Sigmoid colon (tissue), 3 donors: ENCODE measurements around the gene MEIOC.
"Not testable (repeated sequence)": the region's sequence is repeated elsewhere in the genome, so short reads cannot be mapped to it uniquely, and the experiment has no call there.

ENCODE experiments used
- POLR2A ChIP-seq, 2 donors: fragments of 450-650 bp; IDR thresholded peaks; one replicate each; pipeline ENCODE4 v1.6.1; 2016; ENCODE audit warnings: antibody characterized with exemption in 2 of 2, mild to moderate bottlenecking in 2 of 2, moderate library complexity in 2 of 2
- TF ChIP-seq, protein P1 (sequence below), 4 experiments: fragments of 450-650 bp in 3 of 4; fragments of 200-600 bp in 1 of 4; IDR thresholded peaks; one replicate each; pipeline ENCODE4 v1.5.1; 2016 to 2019; ENCODE audit warnings: antibody characterized with exemption in 4 of 4, mild to moderate bottlenecking in 3 of 4, moderate library complexity in 2 of 4

DNA sequence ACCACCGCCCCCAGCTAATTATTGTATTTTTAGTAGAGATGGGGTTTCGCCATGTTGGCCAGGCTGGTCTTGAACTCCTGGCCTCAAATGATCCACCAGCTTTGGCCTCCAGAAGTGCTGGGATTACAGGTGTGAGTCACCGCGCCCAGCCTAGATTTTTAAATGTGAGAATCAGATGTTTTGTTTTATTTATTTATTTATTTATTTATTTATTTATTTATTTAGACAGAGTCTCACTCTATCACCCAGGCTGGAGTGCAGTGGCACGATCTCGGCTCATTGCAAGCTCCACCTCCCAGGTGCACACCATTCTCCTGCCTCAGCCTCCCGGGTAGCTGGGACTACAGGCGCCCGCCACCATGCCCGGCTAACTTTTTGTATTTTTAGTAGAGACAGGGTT, 44.0 kb downstream of the MEIOC start:
- TF ChIP-seq POLR2A (IDR thresholded peaks at IDR 0.05), result not testable (repeated sequence)
- TF ChIP-seq, protein P1, sequence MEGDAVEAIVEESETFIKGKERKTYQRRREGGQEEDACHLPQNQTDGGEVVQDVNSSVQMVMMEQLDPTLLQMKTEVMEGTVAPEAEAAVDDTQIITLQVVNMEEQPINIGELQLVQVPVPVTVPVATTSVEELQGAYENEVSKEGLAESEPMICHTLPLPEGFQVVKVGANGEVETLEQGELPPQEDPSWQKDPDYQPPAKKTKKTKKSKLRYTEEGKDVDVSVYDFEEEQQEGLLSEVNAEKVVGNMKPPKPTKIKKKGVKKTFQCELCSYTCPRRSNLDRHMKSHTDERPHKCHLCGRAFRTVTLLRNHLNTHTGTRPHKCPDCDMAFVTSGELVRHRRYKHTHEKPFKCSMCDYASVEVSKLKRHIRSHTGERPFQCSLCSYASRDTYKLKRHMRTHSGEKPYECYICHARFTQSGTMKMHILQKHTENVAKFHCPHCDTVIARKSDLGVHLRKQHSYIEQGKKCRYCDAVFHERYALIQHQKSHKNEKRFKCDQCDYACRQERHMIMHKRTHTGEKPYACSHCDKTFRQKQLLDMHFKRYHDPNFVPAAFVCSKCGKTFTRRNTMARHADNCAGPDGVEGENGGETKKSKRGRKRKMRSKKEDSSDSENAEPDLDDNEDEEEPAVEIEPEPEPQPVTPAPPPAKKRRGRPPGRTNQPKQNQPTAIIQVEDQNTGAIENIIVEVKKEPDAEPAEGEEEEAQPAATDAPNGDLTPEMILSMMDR (IDR thresholded peaks at IDR 0.05), result not testable (repeated sequence)
